HG02938 (cell line): ENCODE results near the gene RGS10.
"Not testable (repeated sequence)": the region's sequence is repeated elsewhere in the genome, so short reads cannot be mapped to it uniquely, and the experiment has no call there.

ENCODE experiments used
- ATAC-seq: cut with Tn5 transposase; IDR thresholded peaks from one replicate; pipeline ENCODE4 v1.9.1; 2021; ENCODE audit warnings: mild to moderate bottlenecking, moderate library complexity; ENCODE audit not compliant: unreplicated experiment

Gene RGS10

GRCh38 chr10:119539359-119539825 is 3.1 kb downstream of the RGS10 start:
- ATAC-seq, result no peak

- no peak for ATAC-seq
Measured at GRCh38 chr10:119538632-119539358, 3.7 kb downstream of the RGS10 start.

GRCh38 chr10:119537953-119538630 is 4.4 kb downstream of the RGS10 start:
- no peak for ATAC-seq

- no peak for ATAC-seq
Measured at GRCh38 chr10:119536508-119537025, 6.0 kb downstream of the RGS10 start.

GRCh38 chr10:119535837-119536507 is 6.5 kb downstream of the RGS10 start:
- ATAC-seq, result no peak

GRCh38 chr10:119535305-119535704 is 7.2 kb downstream of the RGS10 start:
- no peak for ATAC-seq

GRCh38 chr10:119533473-119533872 is 9.0 kb downstream of the RGS10 start:
- no peak for ATAC-seq

- not testable (repeated sequence) for ATAC-seq
Measured at GRCh38 chr10:119532791-119533190, 9.7 kb downstream of the RGS10 start.

GRCh38 chr10:119532251-119532650 is 10.3 kb downstream of the RGS10 start:
- not testable (repeated sequence) for ATAC-seq

GRCh38 chr10:119531067-119531466 is 11.5 kb downstream of the RGS10 start:
- no peak for ATAC-seq

- ATAC-seq, result not testable (repeated sequence)
Measured at GRCh38 chr10:119528663-119529237, 13.8 kb downstream of the RGS10 start.

- no peak for ATAC-seq
Measured at GRCh38 chr10:119526621-119527592, 15.6 kb downstream of the RGS10 start.

- no peak for ATAC-seq
Measured at GRCh38 chr10:119526149-119526548, 16.4 kb downstream of the RGS10 start.

- ATAC-seq, result no peak
Measured at GRCh38 chr10:119525116-119525515, 17.4 kb downstream of the RGS10 start.

GRCh38 chr10:119524720-119525070 is 17.8 kb downstream of the RGS10 start:
- no peak for ATAC-seq

- ATAC-seq, result no peak
Measured at GRCh38 chr10:119523895-119524719, 18.4 kb downstream of the RGS10 start.

GRCh38 chr10:119522747-119523426 is 19.6 kb downstream of the RGS10 start:
- ATAC-seq, result no peak

- ATAC-seq, result no peak
Measured at GRCh38 chr10:119521443-119522204, 20.9 kb downstream of the RGS10 start.
